Stimulated activated CD8-positive, alpha-beta memory T cell treated with anti-CD3 and anti-CD28 coated beads, Interleukin-15, amount 100 ng/mL, for 1 hour (primary cell): ENCODE results near the gene ADCY7.

Source experiments
- DNase-seq: peaks from one replicate; pipeline ENCODE4 v3.0.0-alpha.2; 2020; ENCODE audit warnings: low read depth

The ADCY7 gene

GRCh38 chr16:50282010-50282538 lies 15.7 kb downstream of the ADCY7 start:
- no peak for DNase-seq

- DNase-seq: no peak
Observed at GRCh38 chr16:50282955-50283631, 16.7 kb downstream of the ADCY7 start.

DNA sequence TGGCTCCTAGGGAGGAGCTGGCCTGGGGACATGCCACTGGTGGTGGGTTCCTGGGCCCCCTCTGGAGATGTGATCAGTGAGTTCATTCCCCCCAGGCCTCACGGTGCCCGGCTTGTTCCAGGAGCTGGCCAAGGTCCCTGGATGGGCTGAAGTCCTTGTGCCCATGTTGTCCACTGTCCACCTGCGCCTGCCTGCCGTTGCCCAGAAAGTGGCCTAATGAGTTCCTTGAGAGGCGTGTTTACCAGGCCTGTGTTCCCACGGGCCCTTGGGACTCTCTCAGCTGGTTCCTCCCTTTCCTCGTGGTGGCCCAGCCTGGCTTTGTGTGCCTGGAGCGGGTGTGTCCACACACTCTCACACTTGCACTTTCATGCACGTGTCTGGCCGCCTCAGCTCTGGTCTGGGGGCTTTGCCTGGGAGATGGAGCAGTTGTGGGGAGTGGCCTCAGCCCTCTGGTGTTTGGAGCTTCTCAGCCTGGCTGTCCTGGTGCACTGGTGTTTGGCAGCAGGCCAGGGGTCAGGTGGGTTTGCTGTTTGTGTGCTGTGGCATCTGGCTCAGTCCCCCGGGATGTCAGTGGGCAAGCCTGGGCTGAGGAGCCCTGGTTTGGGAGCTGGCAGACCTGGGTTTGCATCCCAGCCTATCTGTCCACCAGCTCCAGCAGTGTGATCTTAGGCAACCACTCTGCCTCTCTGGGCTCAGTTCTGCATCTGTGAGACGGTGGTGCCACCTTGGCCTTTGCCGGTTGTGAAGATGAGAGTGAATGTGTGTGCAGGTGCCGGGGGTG lies 18.0 kb downstream of the ADCY7 start:
- DNase-seq: no peak

GRCh38 chr16:50285406-50286003 lies 19.2 kb downstream of the ADCY7 start:
- DNase-seq: no peak

DNA sequence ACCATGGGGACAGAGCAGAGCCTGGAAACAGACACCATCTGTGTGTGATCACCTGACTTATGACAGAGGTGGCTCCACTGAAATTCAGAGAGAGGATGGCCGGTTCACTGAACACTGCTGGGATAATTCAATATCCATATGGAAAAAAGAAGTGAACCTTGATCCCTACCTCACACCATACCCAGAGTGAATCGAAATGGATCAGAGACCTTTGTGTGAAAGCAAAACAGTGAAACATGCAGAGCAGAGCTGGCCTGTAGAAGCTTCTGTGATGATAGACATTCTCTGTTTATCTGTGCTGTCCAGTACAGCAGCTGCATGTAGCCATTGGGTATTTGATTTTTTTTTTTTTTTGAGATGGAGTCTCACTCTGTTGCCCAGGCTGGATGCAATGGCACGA lies 20.3 kb downstream of the ADCY7 start:
- no peak for DNase-seq

DNA sequence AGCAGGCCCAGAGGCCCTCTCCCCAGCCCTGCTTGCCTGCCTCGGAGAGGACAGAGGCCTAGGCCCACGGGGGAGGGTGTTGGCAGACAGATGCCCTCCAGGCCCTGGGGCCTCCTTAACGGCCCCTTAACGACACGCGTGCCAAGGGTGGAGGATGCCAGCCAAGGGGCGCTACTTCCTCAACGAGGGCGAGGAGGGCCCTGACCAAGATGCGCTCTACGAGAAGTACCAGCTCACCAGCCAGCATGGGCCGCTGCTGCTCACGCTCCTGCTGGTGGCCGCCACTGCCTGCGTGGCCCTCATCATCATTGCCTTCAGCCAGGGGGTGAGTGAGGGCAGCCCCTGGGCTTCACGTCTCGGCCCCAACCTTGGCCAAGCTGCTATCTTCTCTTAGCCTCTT lies 21.7 kb downstream of the ADCY7 start:
- no peak for DNase-seq

- DNase-seq: no peak
Observed at GRCh38 chr16:50288920-50289319, 22.6 kb downstream of the ADCY7 start.

DNA sequence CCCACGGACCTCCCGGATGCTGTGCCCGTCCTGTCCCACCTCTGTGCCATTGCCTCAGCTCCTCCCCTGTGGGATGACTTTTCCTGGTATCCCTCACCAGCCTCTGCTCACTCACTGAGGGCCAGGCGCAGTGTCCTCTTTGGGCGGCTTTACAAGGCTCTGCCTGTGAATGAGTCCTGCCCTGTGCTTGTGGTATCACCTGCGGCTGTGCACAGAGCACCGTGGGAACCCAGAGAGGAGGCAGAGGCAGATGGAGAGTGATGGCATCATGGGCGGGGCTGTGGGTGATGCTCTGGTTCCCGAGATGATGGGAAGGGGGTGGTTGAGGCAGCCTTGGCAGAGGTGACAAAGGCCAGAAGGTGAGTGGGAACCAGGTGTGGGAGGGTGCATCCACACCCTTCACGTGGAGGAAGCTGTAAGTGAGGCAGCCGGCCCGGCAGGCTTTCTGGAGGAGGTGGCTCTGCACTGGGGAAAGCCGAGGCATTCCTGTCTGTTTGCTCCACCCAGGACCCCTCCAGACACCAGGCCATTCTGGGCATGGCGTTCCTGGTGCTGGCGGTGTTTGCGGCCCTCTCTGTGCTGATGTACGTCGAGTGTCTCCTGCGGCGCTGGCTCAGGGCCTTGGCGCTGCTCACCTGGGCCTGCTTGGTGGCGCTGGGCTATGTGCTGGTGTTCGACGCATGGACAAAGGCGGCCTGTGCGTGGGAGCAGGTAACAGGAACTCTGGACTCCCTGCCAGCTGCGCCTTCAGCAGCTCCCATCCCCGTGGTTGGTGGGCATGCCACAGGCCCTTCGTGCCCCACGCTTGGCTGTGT lies 23.8 kb downstream of the ADCY7 start:
- DNase-seq: no peak

- DNase-seq: no peak
Observed at GRCh38 chr16:50290856-50291255, 24.5 kb downstream of the ADCY7 start.

- DNase-seq: no peak
Observed at GRCh38 chr16:50291719-50292565, 25.6 kb downstream of the ADCY7 start.

DNA sequence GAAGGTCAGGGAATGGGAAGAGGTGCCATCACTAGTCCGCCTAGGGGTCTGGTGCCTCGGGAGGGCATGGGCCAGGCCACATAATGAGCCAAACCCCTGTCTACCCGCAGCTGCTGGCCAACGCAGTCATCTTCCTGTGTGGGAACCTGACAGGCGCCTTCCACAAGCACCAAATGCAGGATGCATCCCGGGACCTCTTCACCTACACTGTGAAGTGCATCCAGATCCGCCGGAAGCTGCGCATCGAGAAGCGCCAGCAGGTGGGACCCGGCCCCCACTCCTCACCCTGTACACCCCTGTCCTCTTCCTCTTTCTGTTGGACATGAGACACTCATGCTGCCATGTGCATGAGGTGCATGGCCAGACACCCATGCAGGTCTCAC lies 26.2 kb downstream of the ADCY7 start:
- no peak for DNase-seq

- DNase-seq: no peak
Observed at GRCh38 chr16:50293041-50293783, 26.9 kb downstream of the ADCY7 start.

DNA sequence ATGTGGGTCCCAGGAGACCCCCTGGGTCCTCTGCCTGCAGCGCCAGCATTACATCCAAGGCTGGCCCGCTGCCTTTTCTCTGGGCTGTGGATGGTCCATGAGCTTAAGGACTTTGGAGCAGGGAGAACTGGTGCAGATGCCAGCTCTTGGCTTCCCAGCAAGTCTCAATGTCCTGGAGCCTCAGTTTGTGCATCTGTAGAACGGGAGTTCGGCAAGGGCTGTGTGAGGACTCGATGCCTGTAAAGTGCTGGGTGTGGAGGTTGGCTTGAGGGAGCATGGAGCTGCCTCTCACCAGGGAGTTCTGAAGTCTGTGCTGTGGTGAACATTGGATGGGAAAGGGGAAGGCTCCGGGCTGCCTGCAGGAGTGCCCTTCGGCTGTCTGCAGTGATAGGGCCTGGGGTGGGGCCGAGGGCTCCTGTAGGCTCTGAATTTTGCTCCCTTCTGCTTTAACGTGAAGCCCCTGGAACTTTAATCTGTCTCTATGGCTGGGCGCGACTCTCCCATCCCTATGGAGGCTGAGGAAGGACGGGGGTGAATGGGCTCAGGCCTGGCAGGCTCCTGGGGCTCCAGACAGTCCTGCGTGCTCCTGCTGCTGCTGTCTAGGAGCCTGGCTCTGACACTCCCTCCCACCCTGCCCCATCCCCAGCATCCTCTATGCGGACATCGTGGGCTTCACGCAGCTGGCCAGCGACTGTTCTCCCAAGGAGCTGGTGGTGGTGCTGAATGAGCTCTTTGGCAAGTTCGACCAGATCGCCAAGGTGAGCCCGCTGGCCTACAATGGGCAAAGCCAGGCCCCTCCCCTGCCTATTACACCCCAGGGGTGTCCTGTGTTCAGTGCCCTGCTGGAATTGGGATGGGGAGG lies 27.9 kb downstream of the ADCY7 start:
- no peak for DNase-seq

- no peak for DNase-seq
Observed at GRCh38 chr16:50294955-50295354, 28.6 kb downstream of the ADCY7 start.

- DNase-seq: no peak
Observed at GRCh38 chr16:50295541-50296132, 29.3 kb downstream of the ADCY7 start.

DNA sequence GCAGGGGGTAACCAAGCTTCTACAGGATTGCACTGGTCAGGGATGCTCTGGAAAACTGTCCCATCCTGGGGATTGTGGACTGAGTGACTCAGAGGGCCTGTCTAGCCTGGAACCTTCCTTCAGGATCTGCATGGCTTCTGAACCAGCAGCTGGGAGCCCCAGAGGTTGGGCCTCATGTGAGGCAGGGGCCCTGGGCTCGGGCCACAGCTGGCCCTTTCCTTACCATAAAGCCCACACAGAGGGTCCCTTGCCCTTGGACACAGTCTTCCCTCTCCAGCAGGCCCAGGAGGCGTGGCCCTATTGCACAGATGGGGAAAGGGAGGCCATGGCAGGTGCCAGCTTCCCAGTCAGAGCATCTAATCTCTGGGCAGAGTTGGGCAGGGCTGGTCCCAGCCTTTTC lies 30.5 kb downstream of the ADCY7 start:
- no peak for DNase-seq

DNA sequence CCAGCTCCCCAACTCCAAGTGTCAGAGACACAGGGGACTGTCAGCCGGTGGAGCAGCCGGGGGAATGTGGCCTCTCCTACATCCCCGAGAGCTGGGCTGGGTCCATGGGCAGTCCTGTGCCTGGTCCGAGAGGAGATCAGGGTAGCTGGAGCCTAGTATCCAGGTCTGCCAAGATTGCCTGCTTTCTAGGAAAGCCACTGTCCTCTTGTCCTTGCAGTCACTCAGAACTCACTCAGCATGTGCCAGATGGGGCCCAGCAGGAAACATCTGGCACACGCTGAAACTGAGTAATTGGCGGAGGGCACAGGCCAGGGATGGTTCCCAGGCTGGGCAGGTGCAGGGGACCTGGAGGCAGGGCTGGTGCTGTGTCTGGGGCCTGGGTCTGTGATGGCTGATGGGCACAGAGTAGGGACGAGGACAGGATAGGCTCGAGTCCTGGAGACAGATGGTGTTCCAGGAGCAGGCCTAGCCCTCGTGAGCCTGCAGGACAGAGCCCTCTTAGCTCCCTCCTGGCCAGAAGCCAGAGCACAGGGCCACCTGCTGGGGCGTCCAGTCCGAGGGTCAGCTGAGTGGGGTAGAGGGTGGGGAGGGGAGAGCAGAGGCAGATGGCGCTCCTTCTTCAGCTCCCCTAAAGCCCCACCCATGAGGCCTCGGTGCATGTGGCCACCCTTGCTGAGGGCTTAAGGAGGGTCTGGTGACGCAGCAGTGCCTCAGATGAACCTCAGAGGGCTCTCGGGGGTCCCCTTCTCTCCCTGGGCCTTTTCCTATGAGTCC lies 31.1 kb downstream of the ADCY7 start:
- no peak for DNase-seq

DNA sequence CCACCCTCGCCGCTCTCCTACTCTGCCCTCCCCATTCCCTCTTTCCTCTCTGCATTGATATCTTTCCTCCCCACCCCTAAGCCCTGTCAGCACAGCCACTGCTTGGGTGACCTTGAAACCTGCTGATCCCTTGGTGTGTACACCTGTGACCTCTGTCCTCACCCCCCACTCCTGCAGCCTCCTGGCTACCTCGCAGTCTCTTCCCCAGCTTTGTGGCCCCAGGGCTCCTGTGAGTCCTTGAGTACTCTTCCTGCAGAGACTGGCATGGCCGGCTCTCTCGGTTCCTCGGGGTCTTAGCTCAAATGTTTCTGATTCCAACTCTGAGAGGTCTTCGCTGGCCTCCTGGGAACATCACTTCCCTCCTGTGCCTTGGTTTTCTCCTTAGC lies 31.7 kb downstream of the ADCY7 start:
- no peak for DNase-seq
